ACC112 (cell line): ENCODE data around the gene ABCA8.

Source experiments
- H2AFZ ChIP-seq: fragments of 200-600 bp; sonication (generic); one replicate; pipeline ENCODE4 v1.6.0; 2017; ENCODE audit warnings: antibody characterized with exemption, low read length; ENCODE audit not compliant: unreplicated experiment
- H3K27ac ChIP-seq: fragments of 200-600 bp; sonication (generic); 2 replicates; pipeline ENCODE4 v1.5.1; 2014; ENCODE audit warnings: low read depth, mild to moderate bottlenecking, antibody characterized with exemption, low read length, moderate library complexity
- H3K27me3 ChIP-seq: fragments of 200-600 bp; sonication (generic); 2 replicates; pipeline ENCODE4 v1.6.1; 2014; ENCODE audit warnings: mild to moderate bottlenecking, antibody characterized with exemption, low read length, moderate library complexity, mixed read lengths; ENCODE audit not compliant: insufficient read depth
- H3K36me3 ChIP-seq: fragments of 200-600 bp; sonication (generic); 2 replicates; pipeline ENCODE4 v1.6.1; 2016; ENCODE audit warnings: mild to moderate bottlenecking, antibody characterized with exemption, low read length, moderate library complexity, mixed read lengths; ENCODE audit not compliant: insufficient read depth
- H3K4me1 ChIP-seq: fragments of 200-600 bp; sonication (generic); one replicate; pipeline ENCODE4 v1.6.1; 2016; ENCODE audit warnings: low read length, mixed read lengths; ENCODE audit not compliant: insufficient read depth, unreplicated experiment, control insufficient read depth
- H3K4me3 ChIP-seq: fragments of 200-600 bp; sonication (generic); 2 replicates; pipeline ENCODE4 v1.5.1; 2014; ENCODE audit warnings: mild to moderate bottlenecking, low read depth, low read length
- H3K79me2 ChIP-seq: fragments of 200-600 bp; sonication (generic); one replicate; pipeline ENCODE4 v1.6.0; 2016; ENCODE audit warnings: low read length; ENCODE audit not compliant: control insufficient read depth, unreplicated experiment, insufficient read depth

ABCA8 gene

GRCh38 chr17:68908045-68908444 lies 47.1 kb downstream of the ABCA8 start:
- Histone ChIP-seq H3K27ac (no peak overlapping the region), H3K36me3 (0 out of 2 replicates have a peak, but pooled peaks cover 3% of the 10 kb centered on the region), H3K27me3 (no peaks in the 10 kb centered on the region), H3K79me2 (no peaks in the 10 kb centered on the region), H3K4me1 (peaks cover 28% of the 10 kb centered on the region), H2AFZ (no peak overlapping the region), H3K4me3 (no peak overlapping the region)

DNA sequence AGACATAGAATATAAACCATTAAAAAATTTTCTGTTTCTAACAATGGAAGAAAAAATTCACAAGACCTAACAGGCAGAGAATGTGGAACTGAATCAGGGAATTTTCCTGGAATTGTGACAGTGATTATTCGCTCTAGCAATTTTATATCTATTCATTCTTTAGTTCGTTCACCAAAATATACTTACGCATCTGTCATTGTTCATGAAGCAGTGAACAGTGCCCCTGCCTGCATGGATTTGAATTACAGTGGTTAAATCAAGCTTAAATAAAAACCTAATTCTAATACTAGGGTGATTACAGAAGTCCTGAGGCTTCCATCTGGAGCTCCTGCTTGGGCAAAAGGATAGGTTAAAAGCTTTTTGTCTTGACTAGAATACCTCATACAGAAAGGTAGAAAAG lies 48.6 kb downstream of the ABCA8 start:
- no peak overlapping the region for H3K4me3 ChIP-seq
- H2AFZ ChIP-seq, result no peak overlapping the region
- H3K4me1 ChIP-seq, result peaks cover 28% of the 10 kb centered on the region
- no peak overlapping the region for H3K27ac ChIP-seq
- H3K27me3 ChIP-seq, result no peaks in the 10 kb centered on the region
- 0 out of 2 replicates have a peak, but pooled peaks cover 3% of the 10 kb centered on the region for H3K36me3 ChIP-seq
- no peaks in the 10 kb centered on the region for H3K79me2 ChIP-seq

DNA sequence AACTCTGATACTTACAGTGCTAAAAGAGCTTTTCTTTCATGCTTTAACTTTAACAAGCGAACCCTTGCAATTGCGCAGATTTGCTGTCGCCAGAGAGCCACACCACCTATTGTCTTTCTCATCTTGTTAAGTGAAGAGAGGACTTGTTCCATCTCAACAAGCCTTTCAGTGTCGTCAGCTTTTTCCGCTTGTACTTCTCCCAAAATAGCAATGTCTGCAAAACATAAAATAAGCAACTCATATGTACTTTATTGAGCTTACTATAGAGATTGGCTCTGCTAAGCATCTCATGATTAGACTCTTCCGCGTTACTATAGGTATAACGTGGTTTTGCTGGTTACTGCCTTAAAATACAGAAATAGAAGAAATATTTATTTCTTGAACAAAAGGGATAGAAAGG lies 51.9 kb downstream of the ABCA8 start:
- H3K36me3 ChIP-seq, result peaks cover 14% of the 10 kb centered on the region; the same call in 1 of the 2 replicates
- H3K27ac ChIP-seq, result no peak overlapping the region
- H3K79me2 ChIP-seq, result no peaks in the 10 kb centered on the region
- H2AFZ ChIP-seq, result no peak overlapping the region
- H3K4me1 ChIP-seq, result peaks cover 2% of the 10 kb centered on the region
- no peaks in the 10 kb centered on the region for H3K27me3 ChIP-seq
- no peak overlapping the region for H3K4me3 ChIP-seq

- Histone ChIP-seq H3K27me3 (no peaks in the 10 kb centered on the region), H3K79me2 (no peaks in the 10 kb centered on the region), H3K36me3 (peaks cover 25% of the 10 kb centered on the region), H3K27ac (no peak overlapping the region), H2AFZ (no peak overlapping the region), H3K4me3 (no peak overlapping the region), H3K4me1 (no peaks in the 10 kb centered on the region)
Observed at GRCh38 chr17:68897557-68897956, 57.6 kb downstream of the ABCA8 start.

- Histone ChIP-seq H3K79me2 (no peaks in the 10 kb centered on the region), H3K4me3 (no peak overlapping the region), H3K27ac (no peak overlapping the region), H3K4me1 (no peaks in the 10 kb centered on the region), H3K36me3 (peaks cover 10% of the 10 kb centered on the region), H3K27me3 (no peaks in the 10 kb centered on the region), H2AFZ (no peak overlapping the region)
Observed at GRCh38 chr17:68892658-68893057, 62.5 kb downstream of the ABCA8 start.

DNA sequence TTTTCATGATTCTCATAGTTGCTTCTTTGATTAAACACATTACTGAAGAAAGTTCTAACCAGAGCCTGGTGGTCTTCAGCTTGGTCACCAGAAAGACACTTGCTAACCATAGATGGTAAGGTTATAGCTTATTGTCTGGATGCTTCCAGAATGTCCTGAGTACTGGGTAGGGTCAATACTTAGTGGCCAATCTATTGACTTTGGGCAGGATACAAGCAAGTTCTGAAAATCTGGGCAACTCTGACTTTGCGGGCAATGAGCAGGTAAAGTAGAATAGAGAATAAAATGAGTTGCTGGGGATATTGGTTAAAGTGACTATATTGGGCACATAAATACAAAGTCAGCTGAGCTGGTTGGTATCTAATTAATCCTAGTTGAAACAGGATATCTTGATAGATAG lies 63.0 kb downstream of the ABCA8 start:
- H3K4me1 ChIP-seq, result no peaks in the 10 kb centered on the region
- H3K79me2 ChIP-seq, result no peaks in the 10 kb centered on the region
- no peak overlapping the region for H3K27ac ChIP-seq
- H3K4me3 ChIP-seq, result no peak overlapping the region
- H2AFZ ChIP-seq, result no peak overlapping the region
- H3K27me3 ChIP-seq, result no peaks in the 10 kb centered on the region
- peaks cover 7% of the 10 kb centered on the region for H3K36me3 ChIP-seq

- H3K4me3 ChIP-seq, result no peak overlapping the region
- H3K27me3 ChIP-seq, result no peaks in the 10 kb centered on the region
- H3K79me2 ChIP-seq, result no peaks in the 10 kb centered on the region
- no peak overlapping the region for H2AFZ ChIP-seq
- no peaks in the 10 kb centered on the region for H3K4me1 ChIP-seq
- H3K27ac ChIP-seq, result no peak overlapping the region
- peaks cover 6% of the 10 kb centered on the region; the same call in 1 of the 2 replicates for H3K36me3 ChIP-seq
Observed at GRCh38 chr17:68886401-68886800, 68.8 kb downstream of the ABCA8 start.

DNA sequence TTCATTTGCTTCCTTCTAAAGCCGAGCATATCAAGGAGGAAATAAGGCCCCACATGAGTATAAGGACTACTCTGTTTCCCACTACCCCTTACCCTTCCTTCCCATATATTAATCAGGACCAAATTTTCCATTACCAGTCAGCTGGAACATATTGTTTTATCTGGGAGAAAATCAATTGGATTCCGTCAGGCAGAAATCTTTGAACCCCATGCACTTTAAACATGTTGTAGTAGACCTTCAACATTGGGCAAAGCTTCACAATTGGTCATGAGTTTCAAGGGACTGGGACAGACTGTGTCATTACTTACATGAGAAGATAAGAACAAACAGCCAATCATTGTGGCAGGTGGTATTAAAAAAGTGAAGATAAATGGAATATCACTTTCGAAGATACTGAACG lies 70.3 kb downstream of the ABCA8 start:
- Histone ChIP-seq H2AFZ (no peak overlapping the region), H3K36me3 (peaks cover 17% of the 10 kb centered on the region), H3K4me1 (no peaks in the 10 kb centered on the region), H3K27ac (no peak overlapping the region), H3K4me3 (no peak overlapping the region), H3K79me2 (no peaks in the 10 kb centered on the region), H3K27me3 (no peaks in the 10 kb centered on the region)

- no peak overlapping the region for H3K27ac ChIP-seq
- no peak overlapping the region for H3K4me3 ChIP-seq
- H3K4me1 ChIP-seq, result no peaks in the 10 kb centered on the region
- H3K36me3 ChIP-seq, result peaks cover 26% of the 10 kb centered on the region
- no peaks in the 10 kb centered on the region for H3K27me3 ChIP-seq
- no peaks in the 10 kb centered on the region for H3K79me2 ChIP-seq
- H2AFZ ChIP-seq, result no peak overlapping the region
Observed at GRCh38 chr17:68878226-68878885, 76.8 kb downstream of the ABCA8 start.

GRCh38 chr17:68871447-68871846 lies 83.7 kb downstream of the ABCA8 start:
- Histone ChIP-seq H3K27me3 (no peaks in the 10 kb centered on the region), H3K36me3 (peaks cover 14% of the 10 kb centered on the region), H2AFZ (no peak overlapping the region), H3K27ac (no peak overlapping the region), H3K4me3 (no peak overlapping the region), H3K79me2 (no peaks in the 10 kb centered on the region), H3K4me1 (no peaks in the 10 kb centered on the region)

DNA sequence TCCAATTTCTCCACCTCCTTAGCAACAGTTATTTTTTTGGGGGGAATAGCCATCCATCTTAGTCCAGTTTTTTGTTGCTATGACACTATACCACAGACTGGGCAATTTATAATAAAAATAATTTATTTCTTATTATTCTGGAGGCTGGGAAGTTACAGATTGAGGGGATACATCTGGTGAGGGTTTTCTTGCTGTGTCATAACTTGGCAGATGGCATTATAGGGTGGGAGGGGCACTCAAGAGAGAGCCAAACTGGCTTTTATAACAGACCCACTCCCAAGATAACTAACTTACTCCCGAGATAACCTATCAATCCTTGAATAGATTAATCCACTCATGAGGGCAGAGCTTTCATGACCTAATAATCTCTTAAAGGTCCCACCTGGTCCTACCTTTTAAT lies 84.2 kb downstream of the ABCA8 start:
- no peaks in the 10 kb centered on the region for H3K27me3 ChIP-seq
- H3K36me3 ChIP-seq, result peaks cover 14% of the 10 kb centered on the region
- no peak overlapping the region for H2AFZ ChIP-seq
- H3K4me1 ChIP-seq, result no peaks in the 10 kb centered on the region
- H3K4me3 ChIP-seq, result no peak overlapping the region
- H3K27ac ChIP-seq, result no peak overlapping the region
- no peaks in the 10 kb centered on the region for H3K79me2 ChIP-seq
